ENCODE results near the gene NAV2. TPM values are rescaled to one million over a fixed set of nuclear protein-coding genes. Genes with fewer than 3 reads are reported as not detected.

Gene NAV2
- polyA plus RNA-seq, 3 donors, result not detected

DNA sequence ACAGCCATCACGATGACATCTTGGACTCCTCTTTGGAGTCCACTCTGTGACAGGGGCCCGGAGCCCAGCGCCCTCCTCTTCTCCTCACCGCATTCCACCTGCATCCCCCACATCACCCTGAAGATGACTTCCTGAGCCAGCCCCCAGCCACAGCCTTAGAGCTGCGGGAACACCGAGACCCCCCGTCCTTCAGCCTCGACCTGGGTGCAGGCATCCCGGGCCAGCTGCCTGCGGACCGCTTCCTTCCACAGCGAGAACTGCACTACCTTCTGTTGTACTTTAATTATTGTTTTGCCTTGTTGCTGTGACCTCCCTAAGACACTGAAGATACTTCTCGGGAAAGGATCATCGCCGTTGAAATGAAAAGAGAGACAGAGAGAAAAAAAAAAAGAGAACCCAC lies 405.6 kb downstream of the NAV2 start:
- intact Hi-C loops (cut with micrococcal nuclease), result no loop called here
- Mint-ChIP-seq H3K36me3 (no peaks in the 10 kb centered on the region), H3K4me3 (no peak overlapping the region), H3K27ac (peak overlapping the region in 1 of 7 donors; percentile 2), H3K4me1 (no peaks in the 10 kb centered on the region), H3K9me3 (peaks cover 0 to 3% (median 0%) of the 10 kb centered on the region in 7 donors), H3K27me3 (ENCODE audit: low read depth in 3 of 3) (peaks cover 1 to 7% (median 6%) of the 10 kb centered on the region in 3 donors)
- Histone ChIP-seq H4K20me1 (ENCODE audit: insufficient read depth, low read length) (no peaks in the 10 kb centered on the region), H3K4me2 (replicated peaks; ENCODE audit: extremely low read depth, low read length, poor library complexity, severe bottlenecking) (no peak overlapping the region), H3K4me1 (ENCODE audit: control insufficient read depth in 1 of 2, insufficient read depth in 2 of 2, low read length in 2 of 2) (no peaks in the 10 kb centered on the region), H3K9ac (ENCODE audit: insufficient read depth, low read length, poor library complexity, severe bottlenecking) (no peak overlapping the region), H2AFZ (ENCODE audit: insufficient read depth, low read depth, low read length, poor library complexity, severe bottlenecking) (no peak overlapping the region), H3K4me3 (replicated peaks in 1 of 3; ENCODE audit: low read depth in 2 of 3, low read length in 3 of 3) (no peak overlapping the region), H3K9me3 (replicated peaks in 1 of 2; ENCODE audit: control insufficient read depth in 1 of 2, insufficient read depth in 1 of 2, low read length in 2 of 2) (no peaks in the 10 kb centered on the region), H3K79me2 (ENCODE audit: insufficient read depth, low read length) (no peaks in the 10 kb centered on the region), H3K27ac (ENCODE audit: low read depth in 1 of 2, low read length in 2 of 2) (no peak overlapping the region), H3K27me3 (ENCODE audit: control insufficient read depth in 2 of 2, insufficient read depth in 2 of 2, low read length in 2 of 2) (no peaks in the 10 kb centered on the region), H3K36me3 (replicated peaks in 1 of 2; ENCODE audit: control insufficient read depth in 1 of 2, insufficient read depth in 2 of 2, low read length in 2 of 2) (no peaks in the 10 kb centered on the region)
- DNase-seq, result no peak
- 93% methylated on average over 9 of the region's 15 CpGs for WGBS (ENCODE audit: insufficient coverage)
- TF ChIP-seq CTCF (IDR thresholded peaks at IDR 0.05), result no peak

GRCh38 chr11:20119315-20119714 lies 406.7 kb downstream of the NAV2 start:
- Histone ChIP-seq H3K4me3 (replicated peaks in 1 of 3; ENCODE audit: low read depth in 2 of 3, low read length in 3 of 3) (no peak overlapping the region), H2AFZ (ENCODE audit: insufficient read depth, low read depth, low read length, poor library complexity, severe bottlenecking) (no peak overlapping the region), H3K36me3 (replicated peaks in 1 of 2; ENCODE audit: control insufficient read depth in 1 of 2, insufficient read depth in 2 of 2, low read length in 2 of 2) (no peaks in the 10 kb centered on the region), H3K4me1 (ENCODE audit: control insufficient read depth in 1 of 2, insufficient read depth in 2 of 2, low read length in 2 of 2) (no peaks in the 10 kb centered on the region), H3K9me3 (replicated peaks in 1 of 2; ENCODE audit: control insufficient read depth in 1 of 2, insufficient read depth in 1 of 2, low read length in 2 of 2) (no peaks in the 10 kb centered on the region), H3K27ac (ENCODE audit: low read depth in 1 of 2, low read length in 2 of 2) (no peak overlapping the region), H3K4me2 (replicated peaks; ENCODE audit: extremely low read depth, low read length, poor library complexity, severe bottlenecking) (no peak overlapping the region), H3K27me3 (ENCODE audit: control insufficient read depth in 2 of 2, insufficient read depth in 2 of 2, low read length in 2 of 2) (no peaks in the 10 kb centered on the region), H4K20me1 (ENCODE audit: insufficient read depth, low read length) (no peaks in the 10 kb centered on the region), H3K9ac (ENCODE audit: insufficient read depth, low read length, poor library complexity, severe bottlenecking) (no peak overlapping the region), H3K79me2 (ENCODE audit: insufficient read depth, low read length) (no peaks in the 10 kb centered on the region)
- H3K9me3 Mint-ChIP-seq, result peaks cover 0 to 3% (median 0%) of the 10 kb centered on the region in 7 donors
- H3K36me3 Mint-ChIP-seq, result no peaks in the 10 kb centered on the region
- H3K4me3 Mint-ChIP-seq, result no peak overlapping the region
- no peak for TF ChIP-seq CTCF (IDR thresholded peaks at IDR 0.05)
- intact Hi-C loops (cut with micrococcal nuclease), result no loop called here
- H3K4me1 Mint-ChIP-seq, result no peaks in the 10 kb centered on the region
- no peak overlapping the region for H3K27ac Mint-ChIP-seq
- H3K27me3 Mint-ChIP-seq (ENCODE audit: low read depth in 3 of 3), result peaks cover 1 to 7% (median 6%) of the 10 kb centered on the region in 3 donors
- no peak for DNase-seq
- WGBS (ENCODE audit: insufficient coverage), result 100% methylated on average over 4 of the region's 12 CpGs

All from CD14-positive monocyte (primary cell).